Renal cortical epithelial cell (primary cell): ENCODE data around the gene GRPEL1. TPM values are rescaled to one million over a fixed set of nuclear protein-coding genes. Genes with fewer than 3 reads are reported as not detected.

ENCODE experiments used
- DNase-seq: peaks from one replicate; pipeline ENCODE4 v3.0.0-alpha.2; 2011; ENCODE audit warnings: low read depth
- total RNA-seq: library from RNA; depleted of rRNA; stranded (reverse); fragments of >200 nt; gene quantifications from 2 replicates; pipeline ENCODE4 v1.2.3, GENCODE V29; 2014

The GRPEL1 gene
- total RNA-seq, 1 donor from 2014 or later = 42.2 TPM

GRCh38 chr4:7045553-7045952, 22.3 kb downstream of the GRPEL1 start:
- no peak for DNase-seq

- no peak for DNase-seq
Observed at GRCh38 chr4:7044137-7044930, 23.5 kb downstream of the GRPEL1 start.

- DNase-seq = no peak
Observed at GRCh38 chr4:7043284-7044136, 24.4 kb downstream of the GRPEL1 start, which contains the start of gene TADA2B. Gene TADA2B, plus strand, starts transcription at chr4:7043372. Its CDS starts 208 bp downstream, at chr4:7043580.

- DNase-seq = peak; percentile 89
Observed at GRCh38 chr4:7042503-7043283, 25.2 kb downstream of the GRPEL1 start.

GRCh38 chr4:7041801-7042502, 25.9 kb downstream of the GRPEL1 start:
- no peak for DNase-seq

DNA sequence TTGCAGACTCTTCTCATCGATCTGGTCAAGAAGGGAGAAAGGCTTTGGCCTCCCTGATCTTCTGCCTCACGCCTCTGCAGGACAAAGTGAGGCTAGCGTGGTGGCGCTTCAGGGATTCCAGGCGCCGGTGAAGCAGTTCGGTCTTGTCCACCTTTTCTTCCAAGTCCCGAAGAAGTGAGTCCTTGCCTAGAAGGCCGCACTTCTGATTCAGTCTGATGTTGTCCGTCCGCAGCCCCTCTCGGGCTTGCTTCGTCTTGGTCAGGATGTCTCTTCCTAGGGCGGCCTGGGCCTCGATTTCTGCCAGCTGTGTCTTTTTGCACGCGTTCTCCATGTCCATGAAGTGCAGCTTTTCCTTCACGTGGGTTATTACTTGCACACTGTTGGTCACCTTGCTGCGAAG, 26.6 kb downstream of the GRPEL1 start:
- DNase-seq = no peak

DNA sequence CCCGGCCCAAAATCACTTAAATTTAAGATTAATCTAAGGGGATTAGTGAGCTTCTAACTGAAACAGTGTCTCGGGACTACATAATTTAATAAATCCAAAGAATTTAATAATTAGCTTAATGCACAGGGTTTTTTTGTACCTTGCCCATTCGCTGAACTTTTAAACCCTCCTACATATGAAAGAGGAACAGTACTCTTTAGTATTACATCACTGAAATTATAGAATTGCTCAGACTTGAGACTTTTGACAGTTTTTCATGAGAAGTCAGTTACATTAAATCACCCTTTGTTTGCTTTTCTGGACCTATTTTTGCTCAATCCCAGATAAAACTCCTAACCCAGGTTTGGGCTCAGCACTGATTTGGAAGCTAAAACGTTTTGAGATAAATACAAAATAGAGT, 27.1 kb downstream of the GRPEL1 start:
- no peak for DNase-seq

- peak; percentile 18 for DNase-seq
Observed at GRCh38 chr4:7037425-7037824, 30.4 kb downstream of the GRPEL1 start.

GRCh38 chr4:7034262-7035081, 33.4 kb downstream of the GRPEL1 start:
- DNase-seq = peak; percentile 75

- DNase-seq = peak; percentile 82
Observed at GRCh38 chr4:7032596-7032995, 35.3 kb downstream of the GRPEL1 start.

- DNase-seq = peak; percentile 49
Observed at GRCh38 chr4:7031558-7032449, 36.1 kb downstream of the GRPEL1 start.

- DNase-seq = no peak
Observed at GRCh38 chr4:7030856-7031255, 37.0 kb downstream of the GRPEL1 start.

DNA sequence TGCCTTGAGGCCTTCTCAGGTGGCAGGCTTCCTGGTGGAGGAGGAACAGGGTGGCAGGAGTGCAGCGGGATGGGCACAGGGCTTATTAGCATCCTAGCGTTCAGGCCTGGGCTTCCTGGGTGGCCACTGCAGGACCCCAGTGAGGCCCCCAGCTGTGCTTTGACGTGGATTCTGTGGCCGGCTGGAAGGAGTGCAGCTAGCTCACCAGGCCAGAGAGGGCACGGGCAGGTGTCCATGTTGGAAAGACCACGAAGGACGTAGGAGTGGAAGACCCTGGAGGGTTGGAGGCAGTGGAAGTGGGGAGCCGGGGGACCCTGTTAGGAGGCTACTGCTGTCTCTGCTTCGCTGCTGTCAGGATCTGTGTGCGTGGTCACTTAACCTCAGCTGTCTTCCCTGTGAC, 37.9 kb downstream of the GRPEL1 start:
- no peak for DNase-seq

GRCh38 chr4:7029212-7029611, 38.7 kb downstream of the GRPEL1 start:
- peak; percentile 15 for DNase-seq

DNA sequence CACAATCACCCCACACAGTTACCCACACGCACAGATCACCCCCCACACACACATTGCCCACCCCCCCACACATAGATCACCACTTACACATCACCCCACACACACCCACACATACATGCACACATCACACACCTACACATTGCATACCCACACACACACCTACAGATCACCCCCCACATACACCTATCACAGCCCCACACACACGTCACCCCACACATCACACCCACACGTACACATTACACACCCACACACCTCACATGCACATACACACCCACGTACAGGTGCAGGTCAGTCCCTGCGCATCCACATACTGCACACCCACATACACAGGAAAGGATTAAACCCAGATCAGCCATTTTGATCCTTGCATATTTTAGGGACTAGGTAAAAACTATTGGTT, 40.0 kb downstream of the GRPEL1 start:
- no peak for DNase-seq

DNA sequence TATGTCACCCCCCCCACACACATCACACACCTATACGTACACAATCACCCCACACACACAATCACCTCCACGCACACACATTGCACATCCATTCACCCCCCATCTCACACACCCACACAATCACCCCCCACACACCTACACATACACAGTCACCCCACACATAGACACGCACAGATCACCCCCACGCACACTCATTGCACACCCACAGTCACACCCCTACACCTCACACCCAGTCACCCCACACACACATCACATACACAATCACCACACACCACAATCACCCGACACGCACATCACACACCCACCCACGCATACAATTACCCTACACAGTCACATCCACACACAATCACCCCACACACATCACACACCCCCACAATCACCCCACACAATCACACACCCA, 40.6 kb downstream of the GRPEL1 start:
- no peak for DNase-seq

DNA sequence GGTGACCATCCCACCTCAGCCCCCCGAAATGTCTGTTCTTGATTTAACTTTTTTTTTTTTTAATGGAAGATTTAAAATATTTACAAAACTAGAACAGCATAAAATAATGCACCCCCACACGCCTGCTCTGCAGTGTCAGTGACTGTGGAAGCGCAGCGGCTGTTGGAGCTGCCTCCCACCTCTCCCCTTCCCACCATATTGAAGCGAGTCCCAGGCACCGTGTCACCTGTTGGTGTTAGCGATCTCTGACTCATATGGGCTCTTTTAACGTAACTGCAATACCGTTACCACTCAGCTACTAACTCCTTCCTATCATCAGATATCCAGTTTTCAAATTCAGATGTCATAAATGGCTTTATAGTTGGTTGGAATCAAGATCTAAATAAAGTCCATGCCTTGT, 41.8 kb downstream of the GRPEL1 start:
- no peak for DNase-seq

DNA sequence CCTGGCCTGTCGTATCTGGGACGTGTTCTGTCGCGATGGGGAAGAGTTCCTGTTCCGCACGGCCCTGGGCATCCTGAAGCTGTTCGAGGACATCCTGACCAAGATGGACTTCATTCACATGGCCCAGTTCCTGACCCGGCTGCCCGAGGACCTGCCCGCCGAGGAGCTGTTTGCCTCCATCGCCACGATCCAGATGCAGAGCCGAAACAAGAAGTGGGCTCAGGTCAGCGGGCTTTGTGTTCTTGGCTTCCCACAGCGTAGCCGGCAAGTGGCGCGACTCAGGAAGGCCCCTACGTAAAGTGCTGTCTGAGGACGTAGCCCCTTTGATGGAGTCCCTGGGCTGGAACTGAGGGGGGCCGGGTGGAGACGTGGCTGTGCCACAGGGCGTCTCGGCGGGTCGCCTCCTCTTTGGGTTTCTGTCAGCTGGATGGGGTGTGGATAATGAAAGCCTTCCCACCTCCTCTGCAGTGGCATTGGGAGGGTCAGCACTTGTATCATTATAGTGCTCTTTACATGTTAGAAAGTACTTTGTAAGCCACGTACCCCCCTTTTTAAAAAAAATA, 42.7 kb downstream of the GRPEL1 start:
- no peak for DNase-seq

GRCh38 chr4:7024336-7024890, 43.5 kb downstream of the GRPEL1 start:
- DNase-seq = no peak
